Gastroesophageal sphincter (tissue), 4 donors: ENCODE data around the gene SLAMF9. TPM values are rescaled to one million over a fixed set of nuclear protein-coding genes. Genes with fewer than 3 reads are reported as not detected.
A peak's percentile ranks its signal among the peaks of the same experiment; 100 is the strongest.

ENCODE experiments used
- ATAC-seq: fragments of 150-250 bp; one replicate; pipeline ENCODE4 v1.9.1; 2016; ENCODE audit warnings: mild to moderate bottlenecking, moderate library complexity
- H3K27ac ChIP-seq, 4 donors: fragments of 200-600 bp; sonication (generic) in 3 of 4; 1 replicate in 3 of 4; 2 replicates in 1 of 4; pipeline ENCODE4 v1.5.1; 2016 to 2019
- H3K27me3 ChIP-seq: fragments of 200-600 bp; sonication (generic); one replicate; pipeline ENCODE4 v1.5.1; 2019
- H3K36me3 ChIP-seq, 2 donors: fragments of 200-600 bp; sonication (generic); one replicate each; pipeline ENCODE4 v1.5.1; 2019; ENCODE audit warnings: control low read depth in 1 of 2
- H3K4me1 ChIP-seq, 3 donors: fragments of 200-600 bp; sonication (generic); 1 replicate in 2 of 3; 2 replicates in 1 of 3; pipeline ENCODE4 v1.5.1; 2016 to 2019; ENCODE audit warnings: control low read depth in 2 of 3
- H3K4me3 ChIP-seq, 2 donors: fragments of 200-600 bp; sonication (generic); one replicate each; pipeline ENCODE4 v1.5.1; 2019; ENCODE audit warnings: mild to moderate bottlenecking in 1 of 2, moderate library complexity in 1 of 2
- H3K9me3 ChIP-seq, 3 donors: fragments of 200-600 bp; sonication (generic); one replicate each; pipeline ENCODE4 v1.5.1; 2017 to 2019; ENCODE audit warnings: control low read depth in 2 of 3
- CTCF ChIP-seq, 4 experiments: fragments of 200-600 bp in 2 of 4; fragments of 450-650 bp in 2 of 4; sonication (generic) in 1 of 4; IDR thresholded peaks; one replicate each; pipeline ENCODE4 v1.5.1; 2017 to 2019; ENCODE audit warnings: antibody characterized with exemption in 4 of 4, mild to moderate bottlenecking in 2 of 4, moderate library complexity in 2 of 4
- EP300 ChIP-seq: sonication (generic); formaldehyde crosslinking; IDR thresholded peaks from one replicate; pipeline ENCODE4 v1.6.1; 2017; ENCODE audit warnings: antibody characterized with exemption, mild to moderate bottlenecking
- POLR2A ChIP-seq, 2 donors: fragments of 450-650 bp; IDR thresholded peaks; one replicate each; pipeline ENCODE4 v1.6.1; 2017; ENCODE audit warnings: antibody characterized with exemption in 2 of 2, mild to moderate bottlenecking in 2 of 2, moderate library complexity in 1 of 2
- POLR2AphosphoS5 ChIP-seq: sonication (generic); formaldehyde crosslinking; IDR thresholded peaks from one replicate; pipeline ENCODE4 v1.6.1; 2017; ENCODE audit warnings: antibody characterized with exemption
- WGBS, 2 donors: methylation state at CpG; one replicate each; pipeline ENCODE4 v1.1.5; 2018; ENCODE audit warnings: low coverage in 1 of 2; 5-methylcytosine and 5-hydroxymethylcytosine counted together
- total RNA-seq, 4 donors: library from RNA; depleted of rRNA; stranded (reverse); fragments of >200 nt; gene quantifications; one replicate each; pipeline ENCODE4 v1.1.0, GENCODE V29; 2016

SLAMF9 gene
- total RNA-seq, 4 donors from 2014 or later, result not detected

GRCh38 chr1:159915571-159916241, 38.3 kb downstream of the SLAMF9 start:
- H3K4me1 ChIP-seq, result peaks cover 0 to 52% (median 17%) of the 10 kb centered on the region in 3 donors
- no peak for TF ChIP-seq CTCF (IDR thresholded peaks at IDR 0.05)
- no peak for TF ChIP-seq EP300
- TF ChIP-seq POLR2A (IDR thresholded peaks at IDR 0.05), result no peak
- TF ChIP-seq POLR2AphosphoS5, result no peak
- 43 to 48% methylated on average over 3 to 5 of the region's 5 CpGs for WGBS, 2 donors
- ATAC-seq, result no peak
- H3K36me3 ChIP-seq, result peaks cover 0 to 35% of the 10 kb centered on the region in 2 donors
- no peaks in the 10 kb centered on the region for H3K9me3 ChIP-seq
- H3K27me3 ChIP-seq, result no peaks in the 10 kb centered on the region
- peak overlapping the region in 3 of 4 donors; percentile 4 to 70 (median 55) for H3K27ac ChIP-seq
- H3K4me3 ChIP-seq, result no peak overlapping the region

- ATAC-seq, result no peak
- Histone ChIP-seq H3K4me1 (peaks cover 0 to 46% (median 20%) of the 10 kb centered on the region in 3 donors), H3K27ac (no peak overlapping the region), H3K4me3 (no peak overlapping the region), H3K27me3 (no peaks in the 10 kb centered on the region), H3K36me3 (peaks cover 0 to 22% of the 10 kb centered on the region in 2 donors), H3K9me3 (no peaks in the 10 kb centered on the region)
- TF ChIP-seq EP300 (no peak), POLR2AphosphoS5 (no peak), CTCF (IDR thresholded peaks at IDR 0.05) (no peak), POLR2A (IDR thresholded peaks at IDR 0.05) (no peak)
- WGBS, 2 donors, result 83 to 85% methylated on average over 9 of the region's 10 CpGs
These were observed 39.6 kb downstream of the SLAMF9 start for GRCh38 chr1:159914252-159915018.

DNA sequence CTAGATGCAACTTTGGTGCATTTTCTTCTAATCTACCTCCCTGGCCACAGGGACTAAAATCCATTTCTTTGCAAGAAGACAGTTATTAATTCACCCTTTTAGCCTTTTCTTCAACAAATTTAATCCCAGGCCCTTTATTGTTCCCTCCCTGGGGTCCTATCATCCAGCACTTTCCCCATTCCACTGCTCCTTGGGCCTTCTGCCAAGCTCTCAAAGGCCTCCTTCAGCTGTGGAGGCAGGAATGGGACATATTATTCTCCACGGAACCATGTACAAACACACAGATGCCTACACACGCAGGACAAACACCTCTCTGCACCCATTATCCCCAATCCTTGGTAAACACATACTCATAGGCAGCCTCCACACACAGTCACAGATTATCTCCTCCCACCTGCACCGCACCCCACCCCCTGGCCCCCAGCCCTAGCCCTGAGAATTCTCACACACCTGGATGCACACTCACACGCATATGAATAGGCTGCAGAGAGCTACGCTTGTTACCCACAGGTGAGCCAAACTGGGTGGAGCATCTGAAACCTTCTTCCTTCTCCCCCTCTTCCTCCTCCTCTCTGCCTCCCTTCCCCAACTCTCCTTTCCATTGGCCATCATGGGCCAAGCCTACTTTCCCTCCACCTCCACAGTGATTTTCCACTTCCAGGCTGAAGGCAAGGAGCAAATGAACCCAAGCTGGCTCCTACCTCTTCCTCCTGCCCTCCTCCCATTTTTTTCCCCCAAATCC, 40.4 kb downstream of the SLAMF9 start:
- 74% methylated on average over 5 of the region's 5 CpGs; no CpG with 5 or more reads in 1 of the 2 donors for WGBS, 2 donors
- Histone ChIP-seq H3K4me3 (no peak overlapping the region), H3K9me3 (no peaks in the 10 kb centered on the region), H3K27me3 (no peaks in the 10 kb centered on the region), H3K4me1 (peaks cover 0 to 38% (median 20%) of the 10 kb centered on the region in 3 donors), H3K27ac (no peak overlapping the region), H3K36me3 (peaks cover 0 to 14% of the 10 kb centered on the region in 2 donors)
- no peak for ATAC-seq
- TF ChIP-seq CTCF (IDR thresholded peaks at IDR 0.05) (no peak), POLR2AphosphoS5 (no peak), POLR2A (IDR thresholded peaks at IDR 0.05) (no peak), EP300 (no peak)

GRCh38 chr1:159911326-159912070, 42.5 kb downstream of the SLAMF9 start:
- Histone ChIP-seq H3K4me1 (peaks cover 0 to 25% (median 18%) of the 10 kb centered on the region in 3 donors), H3K9me3 (no peaks in the 10 kb centered on the region), H3K4me3 (no peak overlapping the region), H3K27ac (peak overlapping the region in 2 of 4 donors; percentile 57 to 65), H3K36me3 (no peaks in the 10 kb centered on the region), H3K27me3 (no peaks in the 10 kb centered on the region)
- WGBS, 2 donors, result 60 to 100% methylated on average over 1 to 3 of the region's 6 CpGs
- no peak for TF ChIP-seq POLR2AphosphoS5
- no peak for TF ChIP-seq CTCF (IDR thresholded peaks at IDR 0.05)
- TF ChIP-seq POLR2A (IDR thresholded peaks at IDR 0.05), result no peak
- no peak for ATAC-seq
